Endothelial cell of umbilical vein (primary cell): Measurements from ENCODE around the gene SPRED1. TPM values are rescaled to one million over a fixed set of nuclear protein-coding genes. Genes with fewer than 3 reads are reported as not detected.

ENCODE experiments used
- BruUV-seq: library from RNA; stranded (reverse); fragments of 400-500 nt; replicated peaks from 2 replicates; lab custom pipeline; 2021; lab: Mats Ljungman, UMichigan
- CTCF ChIA-PET: fragments of 300-600, 350-600 bp; sonication (Branson Sonifier 250); formaldehyde crosslinking; loops from one replicate; lab custom pipeline; 2021; ENCODE audit warnings: antibody characterized with exemption, inconsistent platforms; lab: Charles Lee
- POLR2A ChIA-PET: fragments of 300-600, 350-600 bp; sonication (Branson Sonifier 250); formaldehyde crosslinking; loops from one replicate; lab custom pipeline; 2021; ENCODE audit warnings: antibody characterized with exemption, inconsistent platforms; lab: Charles Lee
- DNase-seq: peaks from one replicate; pipeline ENCODE4 v3.0.0-alpha.2; 2011; ENCODE audit warnings: low read depth, low spot score
- FAIRE-seq: peaks from 2 replicates; lab custom pipeline; 2011; peaks lifted over from hg19 to GRCh38; lab: Jason Lieb, UNC
- H2AFZ ChIP-seq: 2 replicates; pipeline ENCODE4 v1.6.0; 2012; ENCODE audit warnings: low read depth, low read length, control low read depth, inconsistent platforms
- H3K27ac ChIP-seq: 2 replicates; pipeline ENCODE4 v1.5.1; 2011; ENCODE audit warnings: low read depth, mild to moderate bottlenecking, control low read depth, low read length, moderate library complexity; ENCODE audit not compliant: insufficient read depth
- H3K27me3 ChIP-seq, 2 experiments: 2 replicates each; pipeline versions ENCODE4 v1.6.0 to v1.6.1; 2011; ENCODE audit warnings: low read length in 2 of 2, mixed read lengths in 1 of 2; ENCODE audit not compliant: control insufficient read depth in 2 of 2, insufficient read depth in 2 of 2
- H3K36me3 ChIP-seq, 2 experiments: 2 replicates in 1 of 2; 3 replicates in 1 of 2; pipeline ENCODE4 v1.5.1; 2011; ENCODE audit warnings: low read length in 2 of 2, mild to moderate bottlenecking in 1 of 2, moderate library complexity in 1 of 2; ENCODE audit not compliant: control insufficient read depth in 2 of 2, insufficient read depth in 2 of 2; ENCODE audit errors: extremely low read depth in 1 of 2
- H3K4me1 ChIP-seq: 3 replicates; pipeline ENCODE4 v1.5.1; 2011; ENCODE audit warnings: mild to moderate bottlenecking, low read length; ENCODE audit not compliant: control insufficient read depth, insufficient read depth; ENCODE audit errors: extremely low read depth
- H3K4me2 ChIP-seq: 2 replicates; pipeline ENCODE4 v1.6.1; 2011; ENCODE audit warnings: low read length, control low read depth, mixed read lengths; ENCODE audit not compliant: insufficient read depth
- H3K4me3 ChIP-seq, 3 experiments: fragments of 200-600 bp in 1 of 3; sonication (generic), shearing (Covaris generic) in 1 of 3; replicated peaks in 1 of 3; 2 replicates each; pipeline ENCODE4 v1.5.1; 2011 to 2016; ENCODE audit warnings: control low read depth in 3 of 3, low read length in 3 of 3, mild to moderate bottlenecking in 2 of 3, inconsistent platforms in 1 of 3, low read depth in 1 of 3, moderate library complexity in 1 of 3; ENCODE audit not compliant: insufficient read depth in 1 of 3
- H3K79me2 ChIP-seq: 2 replicates; pipeline ENCODE4 v1.6.0; 2012; ENCODE audit warnings: low read length, inconsistent platforms; ENCODE audit not compliant: control insufficient read depth, insufficient read depth
- H3K9ac ChIP-seq: replicated peaks from 2 replicates; pipeline ENCODE3; 2011; ENCODE audit warnings: low read length, control low read depth; ENCODE audit not compliant: insufficient read depth; ENCODE audit errors: extremely low read depth
- H3K9me1 ChIP-seq: replicated peaks from 3 replicates; pipeline ENCODE4 v1.6.0; 2011; ENCODE audit warnings: mild to moderate bottlenecking, low read length; ENCODE audit not compliant: control insufficient read depth, insufficient read depth; ENCODE audit errors: extremely low read depth
- H3K9me3 ChIP-seq: replicated peaks from 2 replicates; pipeline ENCODE4 v1.5.1; 2012; ENCODE audit warnings: low read length, inconsistent platforms; ENCODE audit not compliant: control insufficient read depth, insufficient read depth
- H4K20me1 ChIP-seq: replicated peaks from 2 replicates; pipeline ENCODE3; 2011; ENCODE audit warnings: mild to moderate bottlenecking, low read length; ENCODE audit not compliant: control insufficient read depth, insufficient read depth; ENCODE audit errors: extremely low read depth
- EZH2 ChIP-seq: IDR thresholded peaks from 2 replicates; pipeline ENCODE4 v1.6.1; 2012; ENCODE audit warnings: borderline replicate concordance, low read depth, mild to moderate bottlenecking, moderate library complexity, low read length, inconsistent platforms; ENCODE audit not compliant: severe bottlenecking
- FOS ChIP-seq: IDR thresholded peaks from 2 replicates; pipeline ENCODE4 v1.6.1; 2011; ENCODE audit warnings: mild to moderate bottlenecking, low read length, moderate library complexity, borderline replicate concordance; ENCODE audit not compliant: insufficient read depth
- GATA2 ChIP-seq: IDR thresholded peaks from 2 replicates; pipeline ENCODE4 v1.7.0; 2011; ENCODE audit warnings: low read depth, mild to moderate bottlenecking, moderate library complexity, mixed read lengths, low read length; ENCODE audit not compliant: insufficient read length, insufficient read depth
- JUN ChIP-seq: IDR thresholded peaks from 2 replicates; pipeline ENCODE4 v1.6.1; 2011; ENCODE audit warnings: borderline replicate concordance, low read depth; ENCODE audit not compliant: insufficient read length, insufficient read depth
- MYC ChIP-seq: IDR thresholded peaks from one replicate; pipeline ENCODE4 v1.6.1; 2011; ENCODE audit warnings: mild to moderate bottlenecking, low read depth, low read length
- POLR2A ChIP-seq: IDR thresholded peaks from 2 replicates; pipeline ENCODE4 v1.6.1; 2012; ENCODE audit warnings: low read depth, mild to moderate bottlenecking, control low read depth, low read length
- POLR2AphosphoS5 ChIP-seq: IDR thresholded peaks from 2 replicates; pipeline ENCODE4 v1.6.1; 2012; ENCODE audit warnings: low read depth, mild to moderate bottlenecking, control low read depth, low read length, moderate library complexity; ENCODE audit not compliant: insufficient read depth
- dilution Hi-C: fragments of 300-500 bp; cut with MboI; formaldehyde crosslinking; loops from one replicate; pipeline ENCODE4 v1.15.0; 2019; ENCODE audit warnings: low sequenced_read_pairs; ENCODE audit not compliant: extremely low pct_ligation_motif_present
- intact Hi-C: fragments of 100-400 bp; cut with micrococcal nuclease; formaldehyde crosslinking; loops from one replicate; pipeline ENCODE4 v1.10.0; 2022
- polyA plus RNA-seq, 4 experiments: library from polyadenylated mRNA; depleted of rRNA in 3 of 4; stranded (reverse) in 3 of 4; unstranded in 1 of 4; fragments of >200 nt; gene quantifications; 2 replicates each; pipeline versions ENCODE4 v1.2.1 to v1.2.3, GENCODE V29; 2011 to 2012; ENCODE audit warnings: missing spikeins in 1 of 4
- total RNA-seq: library from RNA; stranded (reverse); gene quantifications from 2 replicates; pipeline ENCODE4 v1.2.3, GENCODE V29; 2021
- TF ChIP-seq, protein P1 (sequence below): IDR thresholded peaks from 2 replicates; pipeline ENCODE4 v1.6.1; 2011; ENCODE audit not compliant: insufficient read depth, insufficient read length
- TF ChIP-seq, protein P2 (sequence below), 2 donors: IDR thresholded peaks; 1 replicate in 1 of 2; 2 replicates in 1 of 2; pipeline ENCODE4 v1.5.1; 2011; ENCODE audit warnings: low read length in 2 of 2, mild to moderate bottlenecking in 2 of 2, moderate library complexity in 2 of 2, control low read depth in 1 of 2, inconsistent platforms in 1 of 2, low read depth in 1 of 2; ENCODE audit not compliant: insufficient read depth in 1 of 2; ENCODE audit errors: extremely low read depth in 1 of 2

SPRED1 gene
- total and polyA plus RNA-seq, 2 donors (not counting 3 experiments of a cell fraction or from before 2014, with no cell fraction given), result 1.3 to 10.7 TPM

DNA sequence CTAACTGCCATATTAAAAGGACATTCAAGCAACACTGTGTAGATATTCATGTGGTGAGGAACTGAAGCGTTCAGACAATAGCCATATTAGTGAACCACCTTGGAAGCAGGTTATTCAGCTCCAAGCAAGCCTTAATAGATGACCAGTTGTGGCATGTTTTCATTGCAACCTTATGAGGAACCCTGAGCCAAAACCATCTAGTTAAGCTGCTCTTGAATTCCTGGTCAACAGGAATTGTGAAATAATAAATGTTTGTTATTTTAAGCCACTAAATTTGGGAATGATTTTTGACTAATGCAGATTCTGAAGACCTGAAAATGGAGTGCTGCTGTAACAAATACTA is 73.0 kb downstream of the SPRED1 start:
- DNase-seq (no peak), FAIRE-seq (no peak)
- Histone ChIP-seq H3K27me3 (no peaks in the 10 kb centered on the region), H3K4me2 (no peak overlapping the region), H3K9me3 (no peaks in the 10 kb centered on the region), H3K4me1 (no peaks in the 10 kb centered on the region), H3K36me3 (peaks cover 0 to 3% of the 10 kb centered on the region in 2 experiments), H3K9me1 (no peaks in the 10 kb centered on the region), H2AFZ (no peak overlapping the region), H4K20me1 (peaks cover 3% of the 10 kb centered on the region), H3K9ac (no peak overlapping the region), H3K27ac (no peak overlapping the region), H3K79me2 (peaks cover 10% of the 10 kb centered on the region), H3K4me3 (no peak overlapping the region)
- no peak for TF ChIP-seq FOS
- TF ChIP-seq GATA2, result no peak
- TF ChIP-seq EZH2, result no peak
- TF ChIP-seq, protein P1, sequence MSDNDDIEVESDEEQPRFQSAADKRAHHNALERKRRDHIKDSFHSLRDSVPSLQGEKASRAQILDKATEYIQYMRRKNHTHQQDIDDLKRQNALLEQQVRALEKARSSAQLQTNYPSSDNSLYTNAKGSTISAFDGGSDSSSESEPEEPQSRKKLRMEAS, result no peak
- TF ChIP-seq POLR2A, result no peak
- TF ChIP-seq POLR2AphosphoS5, result no peak
- no peak for TF ChIP-seq JUN
- no peak for TF ChIP-seq MYC
- TF ChIP-seq, protein P2, sequence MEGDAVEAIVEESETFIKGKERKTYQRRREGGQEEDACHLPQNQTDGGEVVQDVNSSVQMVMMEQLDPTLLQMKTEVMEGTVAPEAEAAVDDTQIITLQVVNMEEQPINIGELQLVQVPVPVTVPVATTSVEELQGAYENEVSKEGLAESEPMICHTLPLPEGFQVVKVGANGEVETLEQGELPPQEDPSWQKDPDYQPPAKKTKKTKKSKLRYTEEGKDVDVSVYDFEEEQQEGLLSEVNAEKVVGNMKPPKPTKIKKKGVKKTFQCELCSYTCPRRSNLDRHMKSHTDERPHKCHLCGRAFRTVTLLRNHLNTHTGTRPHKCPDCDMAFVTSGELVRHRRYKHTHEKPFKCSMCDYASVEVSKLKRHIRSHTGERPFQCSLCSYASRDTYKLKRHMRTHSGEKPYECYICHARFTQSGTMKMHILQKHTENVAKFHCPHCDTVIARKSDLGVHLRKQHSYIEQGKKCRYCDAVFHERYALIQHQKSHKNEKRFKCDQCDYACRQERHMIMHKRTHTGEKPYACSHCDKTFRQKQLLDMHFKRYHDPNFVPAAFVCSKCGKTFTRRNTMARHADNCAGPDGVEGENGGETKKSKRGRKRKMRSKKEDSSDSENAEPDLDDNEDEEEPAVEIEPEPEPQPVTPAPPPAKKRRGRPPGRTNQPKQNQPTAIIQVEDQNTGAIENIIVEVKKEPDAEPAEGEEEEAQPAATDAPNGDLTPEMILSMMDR (IDR thresholded peaks at IDR 0.05; ENCODE audit: extremely low read depth in 1 of 2, insufficient read depth in 1 of 2, low read depth in 1 of 2, low read length in 2 of 2), result no peak
- BruUV-seq, result no TSS peak
- dilution Hi-C loops, result no loop called here
- intact Hi-C loops, result no loop called here
- ChIA-PET CTCF (no interaction called here), POLR2A (interaction anchor here (0.6 kb wide), 2 partner anchors 89 to 300 kb away, joined by 3 to 4 read pairs; no protein-coding TSS in a partner anchor)
